Bronchial epithelial cell (primary cell): ENCODE data around the gene PLS3. TPM values are rescaled to one million over a fixed set of nuclear protein-coding genes. Genes with fewer than 3 reads are reported as not detected.
A peak's percentile ranks its signal among the peaks of the same experiment; 100 is the strongest.

Source experiments
- DNase-seq: peaks from one replicate; pipeline ENCODE4 v3.0.0-alpha.2; 2010; ENCODE audit warnings: low read depth
- FAIRE-seq: peaks from 2 replicates; lab custom pipeline; 2011; peaks lifted over from hg19 to GRCh38; lab: Jason Lieb, UNC
- H3K27me3 ChIP-seq: 2 replicates; pipeline ENCODE4 v1.5.1; 2011; ENCODE audit warnings: low read length; ENCODE audit not compliant: control insufficient read depth, insufficient read depth
- H3K36me3 ChIP-seq: 2 replicates; pipeline ENCODE4 v1.5.1; 2011; ENCODE audit warnings: low read length; ENCODE audit not compliant: control insufficient read depth, insufficient read depth
- H3K4me3 ChIP-seq: 2 replicates; pipeline ENCODE4 v1.5.1; 2011; ENCODE audit warnings: mild to moderate bottlenecking, low read depth, low read length, control low read depth
- CTCF ChIP-seq: IDR thresholded peaks from 2 replicates; pipeline ENCODE4 v1.5.1; 2011; ENCODE audit warnings: mild to moderate bottlenecking, moderate library complexity, low read length, control low read depth, inconsistent platforms; ENCODE audit not compliant: insufficient read depth, severe bottlenecking
- total RNA-seq: library from RNA; depleted of rRNA; stranded (reverse); fragments of >200 nt; gene quantifications from 2 replicates; pipeline ENCODE4 v1.2.1, GENCODE V29; 2014

Gene PLS3
- 204 and 241 TPM in 2 replicates for total RNA-seq

DNA sequence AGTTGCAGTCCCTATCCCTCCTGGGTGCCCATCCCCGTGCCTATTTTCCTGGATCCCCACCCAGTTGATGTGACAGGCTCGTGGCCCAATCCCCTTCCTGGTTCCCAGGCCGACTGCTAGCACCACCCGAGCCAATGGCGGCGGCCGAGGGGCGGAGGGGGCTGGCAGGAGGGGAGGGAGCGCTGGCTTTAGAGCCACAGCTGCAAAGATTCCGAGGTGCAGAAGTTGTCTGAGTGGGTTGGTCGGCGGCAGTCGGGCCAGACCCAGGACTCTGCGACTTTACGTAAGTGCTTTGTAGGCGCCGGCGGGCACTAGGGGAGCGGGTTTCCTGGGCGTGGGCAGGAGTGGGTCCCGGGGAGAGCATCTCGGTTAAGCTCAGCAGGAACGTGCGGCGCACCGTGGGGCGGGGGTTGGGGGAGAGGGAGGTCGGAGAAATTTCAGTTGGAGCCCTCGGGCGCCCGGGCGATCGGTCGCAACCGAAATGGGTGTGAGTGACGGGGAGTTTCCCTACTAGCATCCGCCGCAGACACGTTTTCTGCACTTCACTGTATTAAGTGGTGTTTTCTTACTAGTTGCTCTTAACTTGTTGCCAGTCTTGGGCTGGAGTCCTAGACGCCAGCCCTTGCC, at the start of gene PLS3:
PLS3 (plus strand) TSS at position 197 of the 627 bp plus-strand sequence. CDS start 49,077 bp downstream, outside the sequence.
- Histone ChIP-seq H3K4me3 (peak within 1 kb of the TSS; percentile 53), H3K27me3 (no peaks in the 10 kb centered on the region), H3K36me3 (no peaks in the 10 kb centered on the region)
- DNase-seq (peak; percentile 63), FAIRE-seq (no peak)
- TF ChIP-seq CTCF, result no peak

GRCh38 chrX:115518113-115518512, 42.9 kb upstream of the PLS3 start:
- no peaks in the 10 kb centered on the region for H3K36me3 ChIP-seq
- no peak for FAIRE-seq
- no peak for DNase-seq
- H3K4me3 ChIP-seq, result no peak overlapping the region
- TF ChIP-seq CTCF, result no peak
- H3K27me3 ChIP-seq, result no peaks in the 10 kb centered on the region

DNA sequence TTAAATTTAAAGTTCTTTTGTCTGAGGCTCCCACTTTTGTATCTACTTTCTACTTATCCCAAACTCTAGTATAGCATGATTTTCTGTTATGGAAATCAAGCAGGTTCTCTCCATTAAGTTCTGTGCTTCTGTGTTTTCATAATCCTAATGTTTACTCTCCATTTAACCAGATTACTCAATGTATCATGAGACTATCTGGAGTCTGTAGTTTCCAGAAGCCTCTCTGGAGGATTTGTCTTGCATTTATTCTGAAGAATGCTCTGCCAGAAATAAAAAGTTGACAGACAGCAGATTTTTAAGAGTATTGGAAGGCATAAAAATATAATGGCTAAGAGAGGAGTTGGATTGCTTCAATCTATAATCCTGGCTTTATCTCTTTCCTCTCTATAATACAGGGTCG, 39.2 kb upstream of the PLS3 start:
- Histone ChIP-seq H3K27me3 (no peaks in the 10 kb centered on the region), H3K4me3 (no peak overlapping the region), H3K36me3 (no peaks in the 10 kb centered on the region)
- FAIRE-seq (no peak), DNase-seq (no peak)
- no peak for TF ChIP-seq CTCF

GRCh38 chrX:115522952-115523351, 38.0 kb upstream of the PLS3 start:
- TF ChIP-seq CTCF, result no peak
- H3K27me3 ChIP-seq, result no peaks in the 10 kb centered on the region
- H3K4me3 ChIP-seq, result no peak overlapping the region
- FAIRE-seq, result no peak
- H3K36me3 ChIP-seq, result no peaks in the 10 kb centered on the region
- DNase-seq, result no peak

DNA sequence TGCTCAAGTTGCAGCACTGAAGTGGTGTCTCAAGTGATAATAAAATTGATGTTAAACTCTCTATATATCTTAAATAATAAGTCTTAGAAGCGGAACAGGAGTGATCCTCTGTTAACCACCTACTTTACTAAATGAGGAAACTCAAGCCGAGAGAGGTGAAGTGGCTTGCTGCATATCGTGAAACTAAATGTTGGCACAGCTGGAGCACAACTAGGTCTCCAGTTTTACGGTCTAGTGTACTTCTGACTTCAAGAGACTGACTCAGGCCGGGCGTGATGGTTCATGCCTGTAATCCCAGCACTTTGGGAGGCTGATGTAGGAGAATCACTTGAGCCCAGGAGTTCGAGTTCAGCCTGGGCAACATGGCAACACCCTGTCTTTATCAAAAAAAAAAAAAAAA, 35.5 kb upstream of the PLS3 start:
- no peaks in the 10 kb centered on the region for H3K36me3 ChIP-seq
- FAIRE-seq, result no peak

More for the DNA sequence above, 35.5 kb upstream of the PLS3 start:
- TF ChIP-seq CTCF, result no peak
- Histone ChIP-seq H3K27me3 (no peaks in the 10 kb centered on the region), H3K4me3 (no peak overlapping the region)
- peak; percentile 47 for DNase-seq
